Thymus (tissue), 11 donors: ENCODE measurements around the gene PLEKHA3. TPM values are rescaled to one million over a fixed set of nuclear protein-coding genes. Genes with fewer than 3 reads are reported as not detected.

Source experiments
- DNase-seq, 9 donors: peaks; one replicate each; pipeline ENCODE4 v3.0.0-alpha.2; 2013; ENCODE audit warnings: low spot score in 9 of 9, low read depth in 6 of 9, missing footprints in 1 of 9
- H3K27ac ChIP-seq, 2 donors: one replicate each; pipeline ENCODE4 v1.5.1; 2013; ENCODE audit warnings: control low read depth in 1 of 2, low read depth in 1 of 2, low read length in 1 of 2, mild to moderate bottlenecking in 1 of 2, moderate library complexity in 1 of 2
- H3K27me3 ChIP-seq, 2 donors: one replicate each; pipeline ENCODE4 v1.5.1; 2013; ENCODE audit warnings: low read length in 1 of 2; ENCODE audit not compliant: control insufficient read depth in 2 of 2, insufficient read depth in 1 of 2
- H3K36me3 ChIP-seq, 2 donors: one replicate each; pipeline ENCODE4 v1.5.1; 2013; ENCODE audit warnings: low read length in 1 of 2, mild to moderate bottlenecking in 1 of 2, moderate library complexity in 1 of 2; ENCODE audit not compliant: control insufficient read depth in 2 of 2, insufficient read depth in 2 of 2
- H3K4me1 ChIP-seq, 2 donors: one replicate each; pipeline ENCODE4 v1.5.1; 2013; ENCODE audit warnings: low read length in 2 of 2; ENCODE audit not compliant: control insufficient read depth in 2 of 2, insufficient read depth in 2 of 2
- H3K4me3 ChIP-seq, 2 donors: one replicate each; pipeline ENCODE4 v1.5.1; 2013; ENCODE audit warnings: low read length in 2 of 2, control low read depth in 1 of 2, mild to moderate bottlenecking in 1 of 2
- H3K9me3 ChIP-seq, 2 donors: one replicate each; pipeline ENCODE4 v1.5.1; 2013; ENCODE audit warnings: low read length in 1 of 2, mild to moderate bottlenecking in 1 of 2; ENCODE audit not compliant: control insufficient read depth in 2 of 2, insufficient read depth in 1 of 2
- WGBS: extraction: QIAGEN DNeasy Blood & Tissue Kit; methylation state at CpG from one replicate; pipeline ENCODE4 v1.1.7; 2013; 5-methylcytosine and 5-hydroxymethylcytosine counted together
- polyA plus RNA-seq: library from polyadenylated mRNA; stranded (reverse); fragments of 200-250 nt; gene quantifications from one replicate; pipeline ENCODE4 v1.2.3, GENCODE V29; 2013
- total RNA-seq: library from RNA; stranded (reverse); fragments of 120-200 nt; gene quantifications from one replicate; pipeline ENCODE4 v1.2.4, GENCODE V29; 2013
- donor health status: healthy.

Gene PLEKHA3
- total and polyA plus RNA-seq, 2 donors: 3.8 to 8.4 TPM

GRCh38 chr2:178485356-178485755 lies 5.1 kb downstream of the PLEKHA3 start:
- no peaks in the 10 kb centered on the region for H3K9me3 ChIP-seq
- H3K36me3 ChIP-seq: no peaks in the 10 kb centered on the region
- WGBS: 99% methylated on average over 3 of the region's 3 CpGs
- no peak overlapping the region for H3K4me3 ChIP-seq
- H3K27ac ChIP-seq: no peak overlapping the region
- peaks cover 11 to 16% of the 10 kb centered on the region in 2 donors for H3K4me1 ChIP-seq
- no peak for DNase-seq
- no peaks in the 10 kb centered on the region for H3K27me3 ChIP-seq

- no peak for DNase-seq
- H3K36me3 ChIP-seq: peaks cover 26 to 30% of the 10 kb centered on the region in 2 donors
- H3K9me3 ChIP-seq: no peaks in the 10 kb centered on the region
- H3K27ac ChIP-seq: no peak overlapping the region
- no peaks in the 10 kb centered on the region for H3K4me1 ChIP-seq
- WGBS: 95% methylated on average over 6 of the region's 6 CpGs
- no peaks in the 10 kb centered on the region for H3K27me3 ChIP-seq
- H3K4me3 ChIP-seq: no peak overlapping the region
These were observed 11.4 kb downstream of the PLEKHA3 start for GRCh38 chr2:178491612-178492011.

- no peak for DNase-seq
- 94% methylated on average over 4 of the region's 4 CpGs for WGBS
- Histone ChIP-seq H3K27ac (no peak overlapping the region), H3K36me3 (peaks cover 37 to 46% of the 10 kb centered on the region in 2 donors), H3K27me3 (no peaks in the 10 kb centered on the region), H3K4me3 (no peak overlapping the region), H3K4me1 (no peaks in the 10 kb centered on the region), H3K9me3 (no peaks in the 10 kb centered on the region)
These were observed 15.8 kb downstream of the PLEKHA3 start for GRCh38 chr2:178496049-178496448.

GRCh38 chr2:178498137-178498536 lies 17.9 kb downstream of the PLEKHA3 start:
- Histone ChIP-seq H3K9me3 (no peaks in the 10 kb centered on the region), H3K36me3 (peaks cover 32 to 57% of the 10 kb centered on the region in 2 donors), H3K27me3 (no peaks in the 10 kb centered on the region), H3K4me3 (no peak overlapping the region), H3K4me1 (no peaks in the 10 kb centered on the region), H3K27ac (no peak overlapping the region)
- DNase-seq: no peak

- H3K27me3 ChIP-seq: no peaks in the 10 kb centered on the region
- DNase-seq: no peak
- no peak overlapping the region for H3K4me3 ChIP-seq
- no peak overlapping the region for H3K27ac ChIP-seq
- WGBS: 98% methylated on average over 3 of the region's 3 CpGs
- H3K36me3 ChIP-seq: peaks cover 23 to 55% of the 10 kb centered on the region in 2 donors
- H3K9me3 ChIP-seq: no peaks in the 10 kb centered on the region
- H3K4me1 ChIP-seq: no peaks in the 10 kb centered on the region
These were observed 19.4 kb downstream of the PLEKHA3 start for GRCh38 chr2:178499640-178500039.

- H3K27me3 ChIP-seq: no peaks in the 10 kb centered on the region
- no peaks in the 10 kb centered on the region for H3K4me1 ChIP-seq
- no peak for DNase-seq
- H3K9me3 ChIP-seq: no peaks in the 10 kb centered on the region
- 98% methylated on average over 4 of the region's 4 CpGs for WGBS
- H3K4me3 ChIP-seq: no peak overlapping the region
- H3K27ac ChIP-seq: no peak overlapping the region
- H3K36me3 ChIP-seq: peaks cover 4 to 46% of the 10 kb centered on the region in 2 donors
These were observed 22.5 kb downstream of the PLEKHA3 start for GRCh38 chr2:178502751-178503150.

GRCh38 chr2:178506101-178506500 lies 25.8 kb downstream of the PLEKHA3 start:
- DNase-seq: no peak
- Histone ChIP-seq H3K27ac (no peak overlapping the region), H3K27me3 (no peaks in the 10 kb centered on the region), H3K4me1 (no peaks in the 10 kb centered on the region), H3K36me3 (peaks cover 3 to 34% of the 10 kb centered on the region in 2 donors), H3K4me3 (no peak overlapping the region), H3K9me3 (no peaks in the 10 kb centered on the region)
- 99% methylated on average over 1 of the region's 1 CpG for WGBS

GRCh38 chr2:178506524-178506923 lies 26.3 kb downstream of the PLEKHA3 start:
- Histone ChIP-seq H3K4me1 (no peaks in the 10 kb centered on the region), H3K27ac (no peak overlapping the region), H3K27me3 (no peaks in the 10 kb centered on the region), H3K4me3 (no peak overlapping the region), H3K36me3 (peaks cover 3 to 31% of the 10 kb centered on the region in 2 donors), H3K9me3 (no peaks in the 10 kb centered on the region)
- DNase-seq: no peak
- 98% methylated on average over 2 of the region's 2 CpGs for WGBS

GRCh38 chr2:178506949-178507348 lies 26.7 kb downstream of the PLEKHA3 start:
- H3K27ac ChIP-seq: no peak overlapping the region
- H3K27me3 ChIP-seq: no peaks in the 10 kb centered on the region
- no peak for DNase-seq
- no peak overlapping the region for H3K4me3 ChIP-seq
- H3K36me3 ChIP-seq: peaks cover 3 to 27% of the 10 kb centered on the region in 2 donors
- WGBS: 100% methylated on average over 1 of the region's 1 CpG
- no peaks in the 10 kb centered on the region for H3K4me1 ChIP-seq
- no peaks in the 10 kb centered on the region for H3K9me3 ChIP-seq

GRCh38 chr2:178508646-178509045 lies 28.4 kb downstream of the PLEKHA3 start:
- Histone ChIP-seq H3K9me3 (no peaks in the 10 kb centered on the region), H3K4me3 (no peak overlapping the region), H3K27me3 (no peaks in the 10 kb centered on the region), H3K36me3 (peaks cover 3 to 10% of the 10 kb centered on the region in 2 donors), H3K27ac (no peak overlapping the region), H3K4me1 (no peaks in the 10 kb centered on the region)
- 99% methylated on average over 2 of the region's 2 CpGs for WGBS
- DNase-seq: no peak
